IPS DF 6.9 (cell line): Measurements from ENCODE around the gene ARHGAP21.

ENCODE experiments used
- DNase-seq: peaks from one replicate; pipeline ENCODE4 v3.0.0-alpha.2; 2013; ENCODE audit warnings: low read depth, low spot score
- H3K27ac ChIP-seq: one replicate; pipeline ENCODE4 v1.5.1; 2013; ENCODE audit warnings: low read length, control low read depth
- H3K27me3 ChIP-seq: 2 replicates; pipeline ENCODE4 v1.6.1; 2013; ENCODE audit warnings: mild to moderate bottlenecking, low read length; ENCODE audit not compliant: control insufficient read depth, insufficient read depth
- H3K36me3 ChIP-seq: 2 replicates; pipeline ENCODE4 v1.6.1; 2013; ENCODE audit warnings: low read length; ENCODE audit not compliant: control insufficient read depth, insufficient read depth
- H3K4me1 ChIP-seq: 2 replicates; pipeline ENCODE4 v1.6.1; 2013; ENCODE audit warnings: low read length; ENCODE audit not compliant: control insufficient read depth, insufficient read depth
- H3K4me3 ChIP-seq: 2 replicates; pipeline ENCODE4 v1.5.1; 2013; ENCODE audit warnings: mild to moderate bottlenecking, low read length
- H3K9me3 ChIP-seq: 2 replicates; pipeline ENCODE4 v1.6.1; 2013; ENCODE audit warnings: low read length, inconsistent platforms; ENCODE audit not compliant: control insufficient read depth, insufficient read depth
- WGBS: extraction: QIAGEN DNeasy Blood & Tissue Kit; methylation state at CpG from one replicate; pipeline ENCODE4 v1.1.7; 2013; ENCODE audit warnings: mixed read lengths, missing lambda C conversion rate; ENCODE audit not compliant: insufficient read length, insufficient coverage; 5-methylcytosine and 5-hydroxymethylcytosine counted together

The ARHGAP21 gene

GRCh38 chr10:24606021-24606420, 117.7 kb downstream of the ARHGAP21 start:
- DNase-seq: no peak
- Histone ChIP-seq H3K36me3 (no peaks in the 10 kb centered on the region; the same call in 1 of the 2 replicates), H3K4me3 (no peak overlapping the region), H3K27ac (no peak overlapping the region), H3K4me1 (no peaks in the 10 kb centered on the region), H3K27me3 (no peaks in the 10 kb centered on the region), H3K9me3 (no peaks in the 10 kb centered on the region)
- no CpG with 5 or more reads among the region's 1 CpG for WGBS

- H3K27ac ChIP-seq: no peak overlapping the region
- no peaks in the 10 kb centered on the region for H3K9me3 ChIP-seq
- no peaks in the 10 kb centered on the region; the same call in 1 of the 2 replicates for H3K36me3 ChIP-seq
- DNase-seq: no peak
- no peak overlapping the region for H3K4me3 ChIP-seq
- no peaks in the 10 kb centered on the region for H3K27me3 ChIP-seq
- WGBS: no CpG with 5 or more reads among the region's 3 CpGs
- H3K4me1 ChIP-seq: no peaks in the 10 kb centered on the region
These were observed 118.5 kb downstream of the ARHGAP21 start for GRCh38 chr10:24605141-24605540.

- Histone ChIP-seq H3K36me3 (no peaks in the 10 kb centered on the region; the same call in 1 of the 2 replicates), H3K9me3 (no peaks in the 10 kb centered on the region), H3K27ac (no peak overlapping the region)
These were observed 120.4 kb downstream of the ARHGAP21 start for GRCh38 chr10:24603333-24603732.

GRCh38 chr10:24597961-24598360, 125.7 kb downstream of the ARHGAP21 start:
- WGBS: no CpG with 5 or more reads among the region's 3 CpGs
- Histone ChIP-seq H3K27me3 (no peaks in the 10 kb centered on the region), H3K36me3 (no peaks in the 10 kb centered on the region; the same call in 1 of the 2 replicates), H3K4me1 (no peaks in the 10 kb centered on the region), H3K9me3 (no peaks in the 10 kb centered on the region), H3K27ac (no peak overlapping the region), H3K4me3 (no peak overlapping the region)
- DNase-seq: no peak

More at GRCh38 chr10:24603333-24603732, 120.4 kb downstream of the ARHGAP21 start:
- Histone ChIP-seq H3K4me3 (no peak overlapping the region), H3K27me3 (no peaks in the 10 kb centered on the region), H3K4me1 (no peaks in the 10 kb centered on the region)
- DNase-seq: no peak
- no CpG with 5 or more reads among the region's 2 CpGs for WGBS

- no peak for DNase-seq
- WGBS: no CpG with 5 or more reads among the region's 7 CpGs
- no peaks in the 10 kb centered on the region; the same call in 1 of the 2 replicates for H3K36me3 ChIP-seq
These were observed 126.3 kb downstream of the ARHGAP21 start for GRCh38 chr10:24597426-24597825.

GRCh38 chr10:24596217-24596930, 127.3 kb downstream of the ARHGAP21 start:
- H3K36me3 ChIP-seq: no peaks in the 10 kb centered on the region
- no peaks in the 10 kb centered on the region for H3K27me3 ChIP-seq
- no peak overlapping the region for H3K4me3 ChIP-seq
- DNase-seq: no peak
- no CpG with 5 or more reads among the region's 11 CpGs for WGBS
- no peak overlapping the region for H3K27ac ChIP-seq
- H3K4me1 ChIP-seq: no peaks in the 10 kb centered on the region
- H3K9me3 ChIP-seq: no peaks in the 10 kb centered on the region

More at GRCh38 chr10:24597426-24597825, 126.3 kb downstream of the ARHGAP21 start:
- H3K4me3 ChIP-seq: no peak overlapping the region
- H3K4me1 ChIP-seq: no peaks in the 10 kb centered on the region
- no peak overlapping the region for H3K27ac ChIP-seq
- H3K9me3 ChIP-seq: no peaks in the 10 kb centered on the region
- H3K27me3 ChIP-seq: no peaks in the 10 kb centered on the region

- H3K4me3 ChIP-seq: no peak overlapping the region
- DNase-seq: no peak
- no peaks in the 10 kb centered on the region for H3K4me1 ChIP-seq
- H3K27me3 ChIP-seq: no peaks in the 10 kb centered on the region
- H3K27ac ChIP-seq: no peak overlapping the region
- H3K36me3 ChIP-seq: no peaks in the 10 kb centered on the region
- H3K9me3 ChIP-seq: no peaks in the 10 kb centered on the region
These were observed 132.8 kb downstream of the ARHGAP21 start for GRCh38 chr10:24590697-24591457.

GRCh38 chr10:24589265-24589664, 134.4 kb downstream of the ARHGAP21 start:
- H3K9me3 ChIP-seq: no peaks in the 10 kb centered on the region
- no peaks in the 10 kb centered on the region for H3K4me1 ChIP-seq
- no CpG with 5 or more reads among the region's 2 CpGs for WGBS
- H3K27ac ChIP-seq: no peak overlapping the region
- no peak overlapping the region for H3K4me3 ChIP-seq
- no peaks in the 10 kb centered on the region for H3K27me3 ChIP-seq
- no peak for DNase-seq
- no peaks in the 10 kb centered on the region for H3K36me3 ChIP-seq

- peak; percentile 16 for DNase-seq
These were observed 143.8 kb downstream of the ARHGAP21 start for GRCh38 chr10:24579906-24580305.

GRCh38 chr10:24579448-24579847, 144.2 kb downstream of the ARHGAP21 start:
- H3K4me1 ChIP-seq: no peaks in the 10 kb centered on the region
- H3K36me3 ChIP-seq: no peaks in the 10 kb centered on the region
- no peaks in the 10 kb centered on the region for H3K27me3 ChIP-seq
- WGBS: no CpG with 5 or more reads among the region's 1 CpG
- H3K9me3 ChIP-seq: no peaks in the 10 kb centered on the region
- no peak overlapping the region for H3K4me3 ChIP-seq
- DNase-seq: no peak
- no peak overlapping the region for H3K27ac ChIP-seq

More at GRCh38 chr10:24579906-24580305, 143.8 kb downstream of the ARHGAP21 start:
- Histone ChIP-seq H3K4me3 (no peak overlapping the region), H3K36me3 (no peaks in the 10 kb centered on the region), H3K27ac (no peak overlapping the region), H3K27me3 (no peaks in the 10 kb centered on the region), H3K4me1 (no peaks in the 10 kb centered on the region), H3K9me3 (no peaks in the 10 kb centered on the region)
- no CpG with 5 or more reads among the region's 4 CpGs for WGBS
